Measurements from ENCODE around the gene SEPTIN14. TPM values are rescaled to one million over a fixed set of nuclear protein-coding genes. Genes with fewer than 3 reads are reported as not detected.
"Not testable (repeated sequence)": the region's sequence is repeated elsewhere in the genome, so short reads cannot be mapped to it uniquely, and the experiment has no call there.

SEPTIN14 gene
- total RNA-seq, 2 experiments from 2014 or later: not detected

- H3K4me3 Mint-ChIP-seq: no peak overlapping the region
- H3K27ac Mint-ChIP-seq: no peak overlapping the region
- DNase-seq: no peak
- intact Hi-C loops (cut with micrococcal nuclease): no loop called here
- peaks cover 2% of the 10 kb centered on the region for H3K27me3 Mint-ChIP-seq
- CTCF ChIA-PET: no interaction called here
- no peaks in the 10 kb centered on the region for H3K36me3 Mint-ChIP-seq
- POLR2A ChIA-PET: interaction anchor here (0.7 kb wide), 1 partner anchor 9 kb away, joined by 3 read pairs; no protein-coding TSS in a partner anchor
- H3K9me3 Mint-ChIP-seq: no peaks in the 10 kb centered on the region
- no peaks in the 10 kb centered on the region for H3K4me1 Mint-ChIP-seq (ENCODE audit: low read depth)
Measured at GRCh38 chr7:55775051-55775420, 87.5 kb downstream of the SEPTIN14 start.

- H3K27me3 Mint-ChIP-seq: peaks cover 2% of the 10 kb centered on the region
- no peak overlapping the region for H3K27ac Mint-ChIP-seq
- H3K4me3 Mint-ChIP-seq: no peak overlapping the region
- intact Hi-C loops (cut with micrococcal nuclease): no loop called here
- DNase-seq: no peak
- ChIA-PET POLR2A (no interaction called here), CTCF (no interaction called here)
- no peaks in the 10 kb centered on the region for H3K4me1 Mint-ChIP-seq (ENCODE audit: low read depth)
- no peaks in the 10 kb centered on the region for H3K9me3 Mint-ChIP-seq
- H3K36me3 Mint-ChIP-seq: no peaks in the 10 kb centered on the region
Measured at GRCh38 chr7:55774327-55775050, 88.1 kb downstream of the SEPTIN14 start.

GRCh38 chr7:55770778-55771177, 91.8 kb downstream of the SEPTIN14 start:
- no peak overlapping the region for H3K27ac Mint-ChIP-seq
- ChIA-PET POLR2A (no interaction called here), CTCF (no interaction called here)
- H3K9me3 Mint-ChIP-seq: no peaks in the 10 kb centered on the region
- DNase-seq: no peak
- intact Hi-C loops (cut with micrococcal nuclease): no loop called here
- no peaks in the 10 kb centered on the region for H3K4me1 Mint-ChIP-seq (ENCODE audit: low read depth)
- no peaks in the 10 kb centered on the region for H3K27me3 Mint-ChIP-seq
- no peak overlapping the region for H3K4me3 Mint-ChIP-seq
- no peaks in the 10 kb centered on the region for H3K36me3 Mint-ChIP-seq

- POLR2A ChIA-PET; H3K27me3 Mint-ChIP-seq; H3K4me3 Mint-ChIP-seq; H3K4me1 Mint-ChIP-seq (ENCODE audit: low read depth); H3K27ac Mint-ChIP-seq; DNase-seq; H3K9me3 Mint-ChIP-seq; H3K36me3 Mint-ChIP-seq; CTCF ChIA-PET; intact Hi-C loops (cut with micrococcal nuclease): not testable (repeated sequence)
Measured at GRCh38 chr7:55753274-55753862, 109.2 kb downstream of the SEPTIN14 start.

- intact Hi-C loops (cut with micrococcal nuclease); H3K36me3 Mint-ChIP-seq; H3K9me3 Mint-ChIP-seq; H3K27ac Mint-ChIP-seq; DNase-seq; CTCF ChIA-PET; H3K4me3 Mint-ChIP-seq; H3K27me3 Mint-ChIP-seq; POLR2A ChIA-PET; H3K4me1 Mint-ChIP-seq (ENCODE audit: low read depth): not testable (repeated sequence)
Measured at GRCh38 chr7:55744706-55745105, 117.8 kb downstream of the SEPTIN14 start.

Other genes starting within 250 kb of the SEPTIN14 start
- gene ZNF713, start 24.7 kb upstream of the SEPTIN14 start, total RNA-seq: 1 to 10 TPM; 2.0 to 2.4 TPM
- 10 to 100 TPM; 21.7 to 22.3 TPM for gene MRPS17, start 89.1 kb upstream of the SEPTIN14 start, total RNA-seq
- gene NIPSNAP2, start 101.8 kb upstream of the SEPTIN14 start, total RNA-seq: 10 to 100 TPM; 55.7 to 57.4 TPM
- 10 to 100 TPM; 16.3 to 20.9 TPM for gene PSPH, start 188.7 kb upstream of the SEPTIN14 start, total RNA-seq
- 100 to 1,000 TPM; 222 to 230 TPM for gene CCT6A, start 189.0 kb upstream of the SEPTIN14 start, total RNA-seq
- 100 to 1,000 TPM; 130 to 133 TPM for gene SUMF2, start 201.5 kb upstream of the SEPTIN14 start, total RNA-seq
- 1 to 10 TPM; 2.4 to 3.0 TPM for gene PHKG1, start 230.2 kb upstream of the SEPTIN14 start, total RNA-seq
- 100 to 1,000 TPM; 764 to 766 TPM for gene CHCHD2, start 243.7 kb upstream of the SEPTIN14 start, total RNA-seq